ENCODE results near the gene LARGE1. TPM values are rescaled to one million over a fixed set of nuclear protein-coding genes. Genes with fewer than 3 reads are reported as not detected.

LARGE1 gene
- total RNA-seq, 4 donors from 2014 or later: 11.8 to 33.2 (median 22.6) TPM

GRCh38 chr22:33747029-33747428, 173.2 kb downstream of the LARGE1 start:
- no peak for DNase-seq (ENCODE audit: low spot score in 2 of 2)
- TF ChIP-seq, protein P1, sequence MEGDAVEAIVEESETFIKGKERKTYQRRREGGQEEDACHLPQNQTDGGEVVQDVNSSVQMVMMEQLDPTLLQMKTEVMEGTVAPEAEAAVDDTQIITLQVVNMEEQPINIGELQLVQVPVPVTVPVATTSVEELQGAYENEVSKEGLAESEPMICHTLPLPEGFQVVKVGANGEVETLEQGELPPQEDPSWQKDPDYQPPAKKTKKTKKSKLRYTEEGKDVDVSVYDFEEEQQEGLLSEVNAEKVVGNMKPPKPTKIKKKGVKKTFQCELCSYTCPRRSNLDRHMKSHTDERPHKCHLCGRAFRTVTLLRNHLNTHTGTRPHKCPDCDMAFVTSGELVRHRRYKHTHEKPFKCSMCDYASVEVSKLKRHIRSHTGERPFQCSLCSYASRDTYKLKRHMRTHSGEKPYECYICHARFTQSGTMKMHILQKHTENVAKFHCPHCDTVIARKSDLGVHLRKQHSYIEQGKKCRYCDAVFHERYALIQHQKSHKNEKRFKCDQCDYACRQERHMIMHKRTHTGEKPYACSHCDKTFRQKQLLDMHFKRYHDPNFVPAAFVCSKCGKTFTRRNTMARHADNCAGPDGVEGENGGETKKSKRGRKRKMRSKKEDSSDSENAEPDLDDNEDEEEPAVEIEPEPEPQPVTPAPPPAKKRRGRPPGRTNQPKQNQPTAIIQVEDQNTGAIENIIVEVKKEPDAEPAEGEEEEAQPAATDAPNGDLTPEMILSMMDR (IDR thresholded peaks at IDR 0.05): no peak
- TF ChIP-seq POLR2A (IDR thresholded peaks at IDR 0.05): no peak
- H3K4me3 ChIP-seq (ENCODE audit: low read depth, poor library complexity, severe bottlenecking): no peak overlapping the region
- WGBS, 2 donors: 81 to 96% methylated on average over 1 of the region's 1 CpG
- intact Hi-C loops (cut with DNase I; ENCODE audit: low total_unique reads): no loop called here

- intact Hi-C loops (cut with DNase I; ENCODE audit: low total_unique reads): no loop called here
These were observed 173.8 kb downstream of the LARGE1 start for GRCh38 chr22:33746501-33746928.

GRCh38 chr22:33745501-33745900, 174.8 kb downstream of the LARGE1 start:
- intact Hi-C loops (cut with DNase I; ENCODE audit: low total_unique reads): no loop called here
- no peak for TF ChIP-seq POLR2A (IDR thresholded peaks at IDR 0.05)
- TF ChIP-seq, protein P1 (IDR thresholded peaks at IDR 0.05): no peak
- WGBS, 2 donors: 73 to 87% methylated on average over 7 of the region's 7 CpGs
- no peak overlapping the region for H3K4me3 ChIP-seq (ENCODE audit: low read depth, poor library complexity, severe bottlenecking)
- no peak for DNase-seq (ENCODE audit: low spot score in 2 of 2)

More at GRCh38 chr22:33746501-33746928, 173.8 kb downstream of the LARGE1 start:
- no peak for TF ChIP-seq POLR2A (IDR thresholded peaks at IDR 0.05)
- TF ChIP-seq, protein P1 (IDR thresholded peaks at IDR 0.05): no peak
- DNase-seq (ENCODE audit: low spot score in 2 of 2): no peak
- 94 to 96% methylated on average over 3 of the region's 3 CpGs for WGBS, 2 donors
- H3K4me3 ChIP-seq (ENCODE audit: low read depth, poor library complexity, severe bottlenecking): no peak overlapping the region

- intact Hi-C loops (cut with DNase I; ENCODE audit: low total_unique reads): no loop called here
- no peak overlapping the region for H3K4me3 ChIP-seq (ENCODE audit: low read depth, poor library complexity, severe bottlenecking)
- TF ChIP-seq, protein P1 (IDR thresholded peaks at IDR 0.05): no peak
- TF ChIP-seq POLR2A (IDR thresholded peaks at IDR 0.05): no peak
- WGBS, 2 donors: 96 to 99% methylated on average over 5 of the region's 5 CpGs
- DNase-seq (ENCODE audit: low spot score in 2 of 2): no peak
These were observed 176.5 kb downstream of the LARGE1 start for GRCh38 chr22:33743756-33744155.

DNA sequence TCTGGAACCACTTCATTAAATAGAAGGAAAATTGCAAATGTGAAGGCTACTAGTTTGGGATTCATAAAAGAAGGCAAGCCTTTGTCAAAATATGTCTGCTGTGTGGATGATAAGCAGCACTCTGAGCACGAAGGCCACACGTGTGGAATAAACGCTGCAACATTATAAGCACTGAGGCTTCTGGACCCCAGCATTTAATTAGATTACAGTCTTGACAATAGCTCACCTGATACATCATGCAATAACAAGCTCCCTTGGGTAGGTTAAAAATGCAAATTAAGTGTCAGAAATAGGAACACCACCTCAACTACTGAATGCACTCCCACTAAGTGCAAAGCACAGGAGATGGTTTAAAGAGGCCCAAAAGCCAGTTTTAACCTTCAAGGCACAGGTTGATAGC, 179.3 kb downstream of the LARGE1 start:
- 65 to 83% methylated on average over 3 of the region's 3 CpGs for WGBS, 2 donors
- intact Hi-C loops (cut with DNase I; ENCODE audit: low total_unique reads): no loop called here
- DNase-seq (ENCODE audit: low spot score in 2 of 2): no peak
- H3K4me3 ChIP-seq (ENCODE audit: low read depth, poor library complexity, severe bottlenecking): no peak overlapping the region
- no peak for TF ChIP-seq POLR2A (IDR thresholded peaks at IDR 0.05)
- TF ChIP-seq, protein P1 (IDR thresholded peaks at IDR 0.05): no peak

DNA sequence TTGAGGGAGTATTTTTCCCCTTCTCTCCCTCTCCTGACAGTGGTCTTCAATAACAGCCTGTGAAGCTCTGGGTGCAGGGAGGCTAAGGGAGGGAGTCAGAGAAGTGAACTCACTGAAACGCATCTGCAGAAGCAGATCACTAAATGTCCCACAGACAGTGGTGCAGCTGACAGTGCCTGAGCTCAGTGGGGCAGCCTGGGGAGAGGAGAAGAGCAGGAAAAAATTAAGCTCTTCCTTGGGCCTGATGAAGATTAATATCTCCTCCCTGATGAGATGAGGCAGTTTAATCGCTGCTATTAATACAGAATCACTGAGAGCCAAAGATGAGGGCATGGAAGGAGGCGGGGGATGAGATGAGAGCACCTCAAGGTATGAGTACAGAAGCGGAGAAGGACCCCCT, 180.8 kb downstream of the LARGE1 start:
- no peak for DNase-seq (ENCODE audit: low spot score in 2 of 2)
- H3K4me3 ChIP-seq (ENCODE audit: low read depth, poor library complexity, severe bottlenecking): no peak overlapping the region
- TF ChIP-seq, protein P1 (IDR thresholded peaks at IDR 0.05): no peak
- no peak for TF ChIP-seq POLR2A (IDR thresholded peaks at IDR 0.05)
- 83 to 87% methylated on average over 4 of the region's 4 CpGs for WGBS, 2 donors
- intact Hi-C loops (cut with DNase I; ENCODE audit: low total_unique reads): no loop called here
